Renal pelvis (tissue), 4 donors: Measurements from ENCODE around the gene RGMB. TPM values are rescaled to one million over a fixed set of nuclear protein-coding genes. Genes with fewer than 3 reads are reported as not detected.

Source experiments
- DNase-seq: peaks from one replicate; pipeline ENCODE4 v3.0.0-alpha.2; 2013
- polyA plus RNA-seq, 3 donors: library from polyadenylated mRNA; unstranded; fragments of 120-200 nt; gene quantifications; one replicate each; pipeline ENCODE4 v1.2.1, GENCODE V29; 2013; ENCODE audit not compliant: insufficient read length in 3 of 3

Gene RGMB
- polyA plus RNA-seq, 3 donors, result 10.9 to 14.5 (median 13.5) TPM

DNA sequence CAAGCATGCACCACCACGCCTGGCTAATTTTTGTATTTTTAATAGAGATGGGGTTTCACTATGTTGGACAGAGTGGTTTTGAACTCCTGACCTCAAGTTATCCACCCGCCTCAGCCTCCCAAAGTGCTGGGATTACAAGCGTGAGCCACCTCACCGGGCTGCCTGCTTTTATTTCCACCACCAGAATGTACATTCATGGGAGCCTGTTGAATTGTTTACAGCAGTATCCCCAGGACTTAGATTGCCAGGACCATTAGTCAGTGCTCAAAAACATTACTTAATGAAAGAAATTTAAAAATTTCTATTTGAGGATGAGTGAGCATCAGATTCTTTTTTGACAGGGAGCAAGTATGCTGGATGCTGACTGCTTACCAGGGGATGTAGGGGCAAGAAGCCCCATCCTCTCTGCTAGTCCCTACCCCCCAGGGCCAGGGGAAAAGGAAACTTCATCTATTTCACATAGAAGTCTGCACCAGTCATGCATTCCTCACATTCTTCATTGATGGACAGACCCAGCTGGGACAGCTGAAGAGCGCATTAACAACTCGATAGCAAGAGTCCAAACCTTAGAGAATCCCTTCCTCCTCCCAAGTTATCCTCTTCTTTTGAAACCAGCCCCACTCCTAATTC is 10.3 kb upstream of the RGMB start:
- DNase-seq, result no peak

GRCh38 chr5:98765815-98766214 is 7.6 kb upstream of the RGMB start:
- no peak for DNase-seq

DNA sequence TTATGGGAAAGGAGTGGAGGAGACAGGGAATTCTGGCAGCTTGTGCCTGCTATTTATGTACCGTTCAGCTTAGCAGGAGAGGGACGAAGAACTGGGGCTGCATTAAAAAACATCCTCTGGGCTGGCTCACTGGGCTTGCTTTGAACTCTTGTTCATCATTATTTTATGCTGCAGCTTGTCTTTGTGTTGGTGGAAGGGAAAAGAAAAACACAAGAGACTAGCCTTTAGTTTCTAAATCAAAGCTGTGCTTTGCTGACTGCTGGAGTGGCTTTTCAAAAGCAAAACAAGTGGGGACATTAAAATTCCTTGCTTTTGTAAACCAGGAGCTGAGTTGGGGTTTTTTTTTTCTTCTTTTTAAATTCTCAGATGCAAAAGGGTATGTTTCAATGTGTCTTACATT is 5.9 kb upstream of the RGMB start:
- DNase-seq, result no peak

DNA sequence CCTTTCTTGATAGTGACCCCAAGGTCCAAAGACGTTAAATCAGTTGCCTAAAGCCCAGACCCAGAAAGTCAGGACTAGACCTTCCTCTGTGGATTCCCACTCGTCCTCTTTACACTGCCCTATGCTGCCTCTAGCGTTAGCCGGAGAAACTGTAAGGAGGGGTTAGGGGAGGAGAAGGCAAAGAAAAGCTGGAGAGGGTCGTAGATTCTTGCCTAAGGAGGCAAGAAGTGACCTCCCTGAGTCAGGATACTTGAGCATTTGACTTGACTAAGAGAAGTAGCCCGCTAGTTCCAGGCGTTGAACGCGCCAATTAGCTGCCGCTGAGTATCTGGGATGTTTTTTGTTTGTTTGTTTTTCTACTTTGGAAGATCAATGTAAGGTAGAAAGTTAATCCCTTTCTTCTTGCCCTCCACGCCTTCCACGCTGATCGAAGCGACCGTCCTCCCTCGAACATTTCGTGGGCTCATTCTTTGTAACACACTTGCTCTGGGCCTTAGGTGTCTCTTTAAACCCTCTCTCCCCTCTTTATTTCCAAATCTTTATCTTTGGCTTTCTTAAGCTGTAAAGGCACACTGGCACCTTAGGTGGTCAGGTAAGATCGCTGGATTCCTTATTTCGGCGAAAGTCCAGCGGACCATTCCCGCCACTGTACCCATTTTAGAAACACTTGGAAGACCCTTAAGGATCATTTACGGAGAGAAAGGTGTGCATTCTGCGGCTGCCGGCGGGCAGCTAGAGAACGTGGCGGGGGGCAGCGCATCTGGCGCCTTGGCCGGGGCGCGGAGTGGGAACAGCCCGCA is 5.1 kb upstream of the RGMB start:
- DNase-seq, result peak; percentile 62

GRCh38 chr5:98768960-98769209 is 4.6 kb upstream of the RGMB start:
- no peak for DNase-seq

DNA sequence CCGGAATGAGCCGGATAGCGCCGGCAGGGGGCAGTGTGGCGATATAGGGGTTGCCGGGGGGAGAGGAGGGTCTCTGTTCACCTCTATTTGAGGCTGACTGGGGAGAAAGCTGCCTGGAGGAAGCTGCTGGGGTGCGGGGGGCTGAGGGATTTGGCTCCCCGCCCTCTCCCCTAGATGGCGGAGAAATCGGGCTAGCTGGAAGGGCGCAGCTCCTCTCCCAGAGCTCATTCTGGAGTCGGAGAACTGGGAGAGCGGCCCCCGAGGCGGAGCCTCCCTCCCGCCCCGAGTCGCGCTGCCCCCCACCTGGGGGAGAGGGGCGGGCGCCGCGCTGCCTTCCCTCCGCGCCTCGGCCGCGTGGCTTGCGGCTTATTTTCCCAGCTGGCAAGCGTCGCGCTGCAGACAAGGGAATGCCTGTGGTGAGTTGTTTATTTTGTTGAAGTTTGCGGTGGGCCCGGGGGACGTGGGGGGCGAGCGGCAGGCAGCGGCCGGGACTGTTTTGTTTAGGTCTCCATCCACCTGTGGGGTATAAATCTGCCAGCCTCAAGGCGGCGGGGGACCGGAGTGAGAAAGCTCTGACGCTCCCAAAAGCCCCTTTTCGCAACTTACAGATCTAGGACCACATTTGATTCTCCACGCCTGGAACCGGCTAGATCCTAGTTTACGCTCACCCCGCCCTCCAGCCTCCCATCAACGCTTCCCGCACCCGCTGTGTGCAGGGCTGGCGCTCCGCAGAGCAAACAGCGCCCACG is 4.1 kb upstream of the RGMB start:
- no peak for DNase-seq

GRCh38 chr5:98769959-98770208 is 3.6 kb upstream of the RGMB start:
- no peak for DNase-seq

DNA sequence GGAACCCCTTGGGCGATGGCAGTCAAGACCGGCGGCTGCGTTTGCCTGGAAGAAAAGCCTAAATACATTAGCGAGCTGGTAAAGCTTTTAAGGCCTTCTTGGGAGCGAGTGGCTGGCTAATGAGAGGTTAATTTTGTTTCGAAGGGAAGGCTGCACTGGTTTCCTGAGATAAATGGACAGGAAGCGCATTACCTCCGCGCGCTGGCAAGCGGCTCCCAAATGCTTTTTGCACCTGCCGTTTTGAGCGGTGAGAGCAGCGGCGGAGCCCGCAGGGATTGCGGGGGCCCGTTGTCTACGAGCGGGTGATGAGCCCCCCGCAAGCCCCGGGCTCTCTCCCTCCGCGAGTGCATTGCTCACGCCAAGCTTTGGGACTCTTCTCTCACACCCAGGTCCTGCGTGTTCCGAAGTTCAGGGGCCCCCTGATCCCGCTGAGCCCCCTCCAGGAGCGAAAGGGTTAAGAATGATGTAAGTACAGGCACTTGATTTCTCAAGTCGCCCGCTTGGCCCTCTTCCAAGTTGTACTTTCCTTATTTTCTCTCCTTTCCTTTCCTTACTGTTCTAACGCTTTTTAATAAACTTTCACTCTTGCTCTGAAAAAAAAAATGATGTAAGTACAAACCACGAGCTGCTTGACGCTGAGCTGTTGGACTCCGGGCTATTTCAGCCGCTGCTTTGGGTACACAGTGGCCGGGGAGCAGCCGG is 3.1 kb upstream of the RGMB start:
- DNase-seq, result peak; percentile 57

GRCh38 chr5:98770911-98771322 is 2.5 kb upstream of the RGMB start:
- DNase-seq, result no peak

DNA sequence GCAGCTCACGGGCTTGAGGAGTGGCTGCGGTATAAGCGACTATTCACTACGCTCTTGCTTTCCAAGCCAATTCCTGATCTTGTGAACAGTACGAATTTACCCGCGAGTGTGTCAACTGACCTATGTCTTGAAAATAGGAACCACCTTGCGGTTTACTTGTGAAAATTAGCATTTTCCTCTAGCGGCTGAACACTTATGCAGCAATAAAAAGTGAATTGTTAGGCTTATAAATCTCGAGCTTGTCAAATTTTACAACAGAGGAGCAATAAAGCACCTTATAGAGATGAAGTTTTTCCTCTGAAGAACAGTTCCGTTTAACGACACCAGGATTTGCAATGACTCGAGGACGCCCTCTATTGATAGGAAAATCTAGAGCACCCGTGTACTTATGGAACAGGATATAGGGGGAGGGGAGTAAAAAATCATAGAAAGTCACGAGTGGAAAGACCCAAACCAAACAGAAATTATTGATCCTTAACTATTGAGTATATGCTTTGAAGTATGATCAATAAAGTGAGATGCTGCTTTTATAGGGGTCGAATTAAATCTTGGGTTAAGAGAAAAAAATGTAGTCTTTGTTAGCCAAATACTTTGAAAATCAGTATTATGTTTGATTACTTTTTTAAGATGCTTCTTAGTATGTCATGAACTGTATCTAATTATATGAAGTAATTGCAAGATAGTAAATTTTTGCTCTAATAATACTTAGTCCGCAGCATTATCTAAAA is 1.9 kb upstream of the RGMB start:
- peak; percentile 94 for DNase-seq

GRCh38 chr5:98772415-98773213 is 849 bp upstream of the RGMB start:
- no peak for DNase-seq

GRCh38 chr5:98773214-98773463 is 324 bp upstream of the RGMB start:
- DNase-seq, result no peak

GRCh38 chr5:98774192-98775033 is 950 bp downstream of the RGMB start:
- DNase-seq, result peak; percentile 80

DNA sequence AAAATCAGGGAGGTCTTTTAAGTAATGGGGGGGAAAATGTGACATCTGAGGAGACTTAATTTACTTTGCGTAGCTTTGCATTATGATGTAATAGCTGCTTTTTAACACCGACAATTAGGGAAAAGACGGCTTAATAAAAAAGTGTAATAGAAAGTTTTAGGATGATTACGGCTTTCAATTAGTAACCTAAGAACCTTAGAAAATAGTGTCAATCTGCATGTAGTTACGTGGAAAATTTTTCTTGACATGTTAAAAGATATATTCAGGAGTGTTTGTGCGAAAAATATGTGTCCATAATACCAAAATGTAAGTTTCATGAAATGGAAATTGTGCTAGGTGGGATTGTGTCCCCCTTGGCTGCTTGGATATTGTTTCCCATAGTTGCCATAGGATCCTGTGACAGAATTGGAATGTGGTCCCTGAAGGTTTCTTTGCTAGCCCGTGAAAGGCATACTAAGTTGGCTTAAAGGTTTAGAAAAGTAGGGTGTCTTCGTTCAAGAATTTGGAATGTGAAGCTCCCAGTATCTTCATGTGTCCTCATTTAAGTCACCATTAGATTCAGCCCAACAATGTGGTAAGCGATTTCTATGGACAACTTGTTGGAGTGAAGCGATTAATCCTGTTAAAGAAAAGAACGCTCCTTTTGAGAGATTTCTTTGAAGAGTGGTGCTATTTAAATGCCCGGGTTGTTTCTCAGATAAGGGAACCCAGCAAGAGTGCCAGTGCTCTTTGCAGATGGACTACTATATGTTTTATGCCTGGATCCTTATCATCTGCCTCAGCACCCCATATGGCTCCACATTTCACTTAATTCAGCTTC is 2.0 kb downstream of the RGMB start:
- no peak for DNase-seq

DNA sequence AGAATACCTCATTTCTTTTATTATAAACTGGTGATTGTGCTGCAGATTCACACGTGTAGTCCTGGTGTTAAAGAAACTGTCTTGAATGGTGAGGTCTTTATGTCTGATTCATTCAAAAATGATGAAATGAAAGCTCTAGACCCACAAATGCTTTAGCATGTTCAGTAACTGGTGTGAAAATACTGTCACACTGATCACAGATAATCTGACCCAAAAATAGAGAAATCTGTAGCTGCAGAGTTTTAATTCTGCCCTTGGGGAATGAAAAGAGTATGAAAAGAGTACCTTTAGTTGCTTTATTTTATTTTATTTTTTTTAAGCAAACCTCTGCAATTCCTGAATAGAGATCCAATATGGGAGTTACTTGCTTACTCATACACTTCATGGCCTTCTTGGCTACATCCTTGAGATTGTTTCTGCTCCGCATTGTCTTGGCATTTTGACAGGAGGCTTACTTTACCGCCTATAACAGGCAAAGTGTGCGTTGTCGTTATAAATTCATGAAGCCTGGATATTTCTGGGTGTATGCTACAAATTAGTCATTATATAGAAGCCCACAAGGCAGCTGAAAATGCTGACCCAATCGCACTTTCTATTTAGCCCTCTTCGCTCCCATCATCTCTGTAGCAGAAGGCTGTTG is 2.7 kb downstream of the RGMB start:
- DNase-seq, result no peak

DNA sequence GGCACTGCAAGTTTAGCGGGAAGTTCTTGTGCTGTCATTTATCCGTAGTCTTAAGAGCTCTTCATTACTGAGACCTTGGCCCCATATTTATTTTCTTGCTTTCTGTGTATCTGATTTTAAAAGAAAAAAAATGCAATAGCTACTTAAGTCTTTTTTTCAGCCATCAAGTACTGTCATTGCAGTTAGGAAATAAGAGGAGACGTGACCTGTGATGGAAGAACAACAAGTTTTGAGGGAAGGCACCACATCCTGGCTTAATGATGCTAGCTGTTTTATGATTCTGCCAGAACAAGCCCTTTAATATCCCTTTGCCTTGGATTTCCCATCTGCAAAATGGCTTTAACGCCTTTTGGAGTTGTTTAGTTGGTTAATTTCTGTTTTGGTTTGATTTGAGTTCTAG is 3.8 kb downstream of the RGMB start:
- DNase-seq, result no peak

- no peak for DNase-seq
These were observed 5.9 kb downstream of the RGMB start for GRCh38 chr5:98779264-98779877.

GRCh38 chr5:98780390-98780789 is 6.9 kb downstream of the RGMB start:
- no peak for DNase-seq

DNA sequence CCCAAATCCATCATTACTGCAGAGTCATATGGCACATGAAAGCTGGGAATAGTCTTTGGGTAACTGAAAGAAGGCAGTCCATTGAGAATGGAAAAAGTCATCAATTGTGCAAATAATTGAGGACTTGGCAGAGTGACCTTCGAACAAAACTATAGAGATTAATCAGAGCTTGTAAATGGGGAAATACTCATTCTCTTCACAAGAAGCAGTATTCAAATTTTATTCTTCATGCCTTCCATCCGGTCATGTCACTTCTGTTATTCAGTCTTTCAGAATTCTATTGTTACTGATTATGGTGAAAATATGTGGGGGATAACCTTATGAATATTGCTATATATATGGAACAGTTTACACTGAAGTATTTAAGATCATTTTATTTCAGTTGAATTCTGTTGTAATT is 8.1 kb downstream of the RGMB start:
- no peak for DNase-seq
